NK-92 (cell line): ENCODE measurements around the gene DENND11.
"Not testable (repeated sequence)": the region's sequence is repeated elsewhere in the genome, so short reads cannot be mapped to it uniquely, and the experiment has no call there.

Experiments used
- DNase-seq: peaks from one replicate; lab custom pipeline; 2025; ENCODE audit not compliant: unreplicated experiment; lab: John Stamatoyannopoulos, UW

Gene DENND11

DNA sequence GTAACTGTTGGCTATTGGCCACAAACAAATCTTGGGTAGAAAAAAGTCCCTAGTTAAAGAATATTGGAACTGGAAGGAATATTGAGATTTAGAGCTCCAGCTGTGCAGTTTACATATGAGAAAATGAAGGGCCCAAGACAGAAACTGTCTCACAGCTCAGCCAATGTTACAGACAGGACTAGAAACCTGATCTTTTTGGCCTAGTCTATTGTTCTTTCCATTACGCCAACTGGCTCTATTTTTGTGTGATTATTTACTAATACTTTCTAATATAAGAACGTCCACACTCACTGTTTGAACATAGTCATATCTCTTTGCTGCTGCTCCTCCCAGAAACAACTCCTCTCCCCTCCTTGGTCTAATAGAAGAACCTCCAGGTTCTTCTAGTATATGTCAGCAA lies 7.4 kb upstream of the DENND11 start:
- DNase-seq: no peak

DNA sequence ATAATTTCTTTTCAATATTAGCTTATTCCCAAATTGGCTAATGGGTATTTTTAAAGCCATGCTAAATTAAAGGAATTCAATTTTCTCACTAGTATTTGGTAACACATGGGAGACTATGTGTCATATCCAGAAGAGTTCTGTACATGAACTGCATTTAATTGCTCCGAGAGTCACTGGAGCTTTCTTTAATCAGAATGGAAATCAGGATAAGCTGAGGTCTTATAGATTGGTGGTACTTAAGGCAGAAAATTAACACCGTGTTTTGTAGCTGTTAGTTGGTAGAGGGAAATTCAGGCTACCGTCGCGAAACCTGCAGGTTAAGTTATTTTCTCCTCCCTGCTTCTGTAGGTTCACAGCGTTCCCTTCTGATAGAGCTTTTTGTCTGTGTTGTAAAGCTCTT lies 6.4 kb upstream of the DENND11 start, which contains the start of gene WEE2:
Gene WEE2, plus strand, starts transcription at position 3 of the 400 bp plus-strand sequence. CDS start 406 bp downstream, outside the sequence.
- DNase-seq: no peak

DNA sequence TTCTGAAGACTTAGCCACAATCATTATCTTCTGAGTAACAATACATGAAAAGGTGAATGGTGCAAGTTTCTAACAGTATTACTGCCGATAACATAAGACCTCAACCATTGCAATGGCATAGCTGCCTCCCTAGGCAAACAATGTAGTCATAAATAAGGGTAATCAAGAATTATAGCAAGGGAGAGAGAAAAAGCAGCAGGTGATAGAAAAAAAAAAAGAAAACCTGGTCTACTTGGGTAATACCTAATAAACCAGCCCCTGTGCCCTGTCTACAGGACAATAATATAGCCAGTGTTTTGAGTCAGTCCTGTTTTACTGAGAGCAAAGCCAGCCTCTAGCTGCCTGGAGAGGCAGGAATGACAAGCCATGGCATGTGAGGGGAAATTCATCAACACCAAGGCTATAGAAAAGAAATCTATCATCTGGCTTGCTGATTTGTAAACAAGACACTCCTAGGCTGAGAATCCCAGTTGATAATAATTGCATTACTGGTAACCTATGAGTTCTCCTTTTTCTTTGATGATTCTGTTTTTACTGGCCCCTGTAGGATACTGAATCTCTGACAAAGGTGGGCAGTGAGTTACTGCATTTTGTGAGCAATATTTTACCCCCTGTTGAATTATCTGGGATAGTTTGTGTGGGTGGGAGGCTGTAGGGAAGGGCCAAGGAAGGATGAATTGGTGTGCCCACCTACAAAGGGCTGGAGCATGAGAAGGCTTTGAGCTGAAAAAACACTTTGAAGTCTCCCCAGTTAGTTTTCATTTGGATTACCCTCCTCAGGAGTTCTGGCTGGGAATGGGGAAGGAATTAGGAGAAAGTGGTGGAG lies 4.5 kb upstream of the DENND11 start:
- DNase-seq: no peak

DNA sequence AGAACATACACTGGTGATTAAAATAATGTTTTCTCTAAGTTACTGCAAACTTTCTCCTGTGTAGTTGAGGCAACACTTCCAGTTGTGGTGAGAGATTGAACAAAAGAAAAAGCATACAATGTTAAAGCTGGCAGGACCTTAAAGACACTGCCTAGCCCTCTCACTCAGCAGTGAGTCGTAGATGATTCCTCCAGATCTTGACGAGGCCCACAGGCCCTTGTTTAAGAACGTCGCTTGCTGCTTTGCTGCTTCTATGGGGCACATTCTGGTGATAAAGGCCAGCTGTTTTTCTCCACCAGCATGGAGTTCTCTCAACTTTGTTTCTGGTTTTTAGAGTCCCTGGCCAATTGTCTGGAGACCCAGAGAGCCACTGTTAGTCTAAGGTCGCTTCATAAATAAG lies 2.8 kb upstream of the DENND11 start:
- DNase-seq: no peak

DNA sequence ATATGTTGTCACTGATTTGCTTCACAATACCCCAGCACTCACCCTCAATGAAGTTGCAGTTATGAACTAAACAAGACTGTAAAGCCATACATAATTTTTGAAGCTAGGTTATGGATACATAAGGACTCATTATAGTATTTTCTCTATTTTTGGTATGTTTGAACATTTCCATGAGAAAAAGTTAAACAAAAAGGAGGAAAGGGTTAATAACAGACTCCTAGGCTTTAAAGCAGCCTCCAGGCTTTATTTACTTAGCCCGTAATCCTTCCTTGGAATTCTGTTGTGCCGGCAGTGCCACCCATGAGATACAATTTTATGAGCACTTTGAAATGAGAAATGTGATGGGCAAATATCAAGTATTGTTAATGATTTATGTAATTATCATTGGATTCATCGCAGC lies 2.1 kb upstream of the DENND11 start:
- DNase-seq: no peak

DNA sequence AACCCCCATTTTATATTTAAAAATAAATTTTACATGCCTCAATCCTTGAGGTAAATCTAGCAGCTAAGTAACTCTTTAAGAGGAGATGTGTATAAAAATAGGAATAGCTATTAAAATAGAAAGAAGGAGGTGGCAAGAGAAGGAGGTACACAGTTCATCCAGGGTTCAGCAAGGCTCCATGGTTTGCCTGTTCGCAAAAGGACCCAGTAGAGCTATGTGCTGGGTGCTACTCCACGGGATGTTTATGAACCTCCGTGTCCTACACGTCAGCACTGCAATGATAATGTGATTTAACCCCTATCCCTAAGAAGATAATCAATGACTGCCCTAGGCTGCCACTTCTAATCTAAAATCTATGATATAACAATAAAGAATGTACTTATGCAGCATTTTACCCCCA lies 926 bp upstream of the DENND11 start:
- no peak for DNase-seq

DNA sequence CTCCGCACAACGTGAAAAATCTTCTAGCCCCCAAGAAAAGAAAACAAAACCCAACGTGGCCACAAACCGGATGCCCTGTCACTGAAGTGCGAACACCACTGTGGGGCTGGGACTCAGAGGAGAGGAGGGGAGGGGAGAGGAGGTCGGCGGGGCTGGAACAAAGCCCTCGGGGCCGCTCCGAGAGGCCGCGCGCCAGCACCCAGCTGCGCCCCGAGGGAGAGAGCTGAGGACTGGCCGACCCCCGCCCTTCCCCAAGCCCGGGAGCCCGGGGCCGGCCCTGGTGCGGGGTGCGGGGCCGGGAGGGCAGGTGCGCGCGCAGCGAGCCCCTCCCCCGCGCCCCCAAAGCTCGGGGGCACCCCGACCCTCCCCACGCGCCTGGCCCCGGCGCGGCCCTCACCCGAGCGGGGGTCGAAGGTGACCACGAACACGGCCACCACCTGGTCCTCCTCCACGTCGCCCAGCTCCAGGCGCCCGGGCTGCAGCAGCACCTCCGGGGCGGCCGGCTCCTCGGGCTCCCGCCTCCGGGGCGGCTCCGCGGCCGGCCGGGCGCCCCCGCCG lies 398 bp downstream of the DENND11 start:
- DNase-seq: no peak

DNA sequence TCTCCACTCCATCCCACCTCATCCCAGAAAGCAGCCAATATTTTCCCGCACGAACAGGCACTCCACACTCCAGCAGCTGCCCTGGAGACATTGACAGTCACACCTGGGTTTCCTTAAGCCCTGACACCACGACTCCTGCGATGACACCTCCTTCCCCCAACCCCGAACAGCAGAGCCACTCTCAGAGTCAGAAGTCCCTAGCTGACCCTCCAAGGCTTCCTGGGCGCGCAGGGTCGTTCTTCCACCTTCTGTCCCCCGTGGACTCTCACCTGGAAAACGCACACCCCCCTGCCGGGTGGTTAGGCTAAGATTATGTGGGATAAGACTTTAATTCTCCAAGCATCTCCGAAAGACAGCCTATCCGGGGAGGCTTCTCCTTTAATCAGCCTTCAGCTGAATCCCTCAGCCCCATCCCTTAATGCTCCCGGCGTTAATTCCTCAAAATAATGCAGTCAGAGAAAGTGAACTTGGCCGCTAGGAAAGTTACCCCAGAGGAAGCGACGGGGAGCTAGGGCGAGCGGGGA lies 1.1 kb downstream of the DENND11 start:
- DNase-seq: no peak

DNA sequence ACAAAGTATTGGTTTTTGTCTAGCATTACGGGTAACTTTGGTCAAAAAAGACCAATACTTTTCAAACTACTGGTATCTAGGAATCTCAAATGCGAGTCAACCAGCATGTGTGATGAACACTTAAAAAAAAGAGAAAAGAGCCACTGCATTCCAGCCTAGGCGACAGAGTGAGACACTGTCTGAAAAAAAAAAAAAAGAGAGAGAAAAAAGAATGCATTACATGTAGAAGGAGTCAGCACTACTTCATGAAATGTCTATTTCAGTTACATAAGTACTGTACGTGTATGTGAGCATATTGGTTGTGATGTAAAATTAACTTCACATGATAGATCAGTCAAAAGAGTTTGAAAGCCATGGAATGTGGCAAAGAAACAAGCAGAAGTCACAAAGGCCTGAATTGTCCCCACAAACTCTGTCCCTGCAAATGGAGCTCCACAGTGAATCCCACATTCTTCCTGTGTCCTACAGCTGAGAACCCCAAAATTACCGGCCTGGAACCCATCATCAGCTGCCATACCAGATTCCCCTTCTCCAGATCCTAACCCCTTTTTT lies 1.6 kb downstream of the DENND11 start:
- no peak for DNase-seq

DNA sequence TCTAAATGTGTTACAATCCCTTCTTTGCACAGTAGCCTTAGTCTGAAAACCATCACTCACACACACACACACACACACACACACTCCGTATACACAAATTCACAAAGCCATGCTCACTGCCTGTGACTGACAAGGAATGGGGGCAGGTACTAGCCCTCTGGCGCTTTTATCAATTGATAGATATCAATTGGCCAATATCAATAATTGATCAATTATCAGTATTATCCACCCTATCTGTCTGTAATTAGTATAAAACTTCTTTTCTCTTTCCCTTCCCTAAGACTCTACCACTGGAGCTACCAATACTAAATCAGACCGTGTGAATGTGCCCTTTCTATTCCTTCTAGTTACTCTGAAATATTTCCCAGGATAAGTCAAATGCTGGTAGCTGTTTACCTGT lies 2.1 kb downstream of the DENND11 start:
- no peak for DNase-seq

DNA sequence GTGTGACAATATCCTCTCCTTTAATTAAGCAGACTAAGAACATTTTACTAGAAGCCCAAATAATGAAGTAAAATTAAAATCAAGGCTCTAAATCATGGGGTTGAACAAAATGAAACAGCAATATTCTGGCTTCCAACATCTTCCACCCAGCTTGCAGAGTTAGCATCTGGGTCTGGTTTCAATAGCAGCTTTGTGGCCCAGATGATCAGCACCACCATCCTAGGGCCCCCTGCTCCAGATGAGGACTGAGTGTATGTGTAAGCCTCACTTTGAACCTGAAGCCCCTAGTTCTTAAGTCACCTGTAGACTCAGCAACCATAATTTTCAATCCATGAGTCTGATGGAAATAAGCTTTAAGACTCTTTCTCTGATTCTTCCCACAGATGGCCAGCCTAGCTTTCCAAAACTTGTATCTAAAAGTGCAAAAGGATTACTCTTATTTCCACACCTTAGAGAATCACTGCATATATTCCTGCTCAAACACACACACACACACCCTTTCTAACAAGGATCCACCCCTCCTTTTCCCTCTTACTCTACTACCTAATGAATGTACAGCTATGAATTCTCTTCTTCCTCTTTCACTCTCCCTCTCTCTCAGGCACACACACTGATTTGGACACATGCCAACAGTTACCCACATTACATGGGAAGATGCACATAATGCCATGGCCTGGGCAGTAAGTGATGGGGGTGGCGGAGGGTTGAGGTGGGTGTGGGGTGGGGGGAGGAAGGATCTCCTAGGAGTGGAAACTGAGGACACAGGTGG lies 3.5 kb downstream of the DENND11 start:
- no peak for DNase-seq

DNA sequence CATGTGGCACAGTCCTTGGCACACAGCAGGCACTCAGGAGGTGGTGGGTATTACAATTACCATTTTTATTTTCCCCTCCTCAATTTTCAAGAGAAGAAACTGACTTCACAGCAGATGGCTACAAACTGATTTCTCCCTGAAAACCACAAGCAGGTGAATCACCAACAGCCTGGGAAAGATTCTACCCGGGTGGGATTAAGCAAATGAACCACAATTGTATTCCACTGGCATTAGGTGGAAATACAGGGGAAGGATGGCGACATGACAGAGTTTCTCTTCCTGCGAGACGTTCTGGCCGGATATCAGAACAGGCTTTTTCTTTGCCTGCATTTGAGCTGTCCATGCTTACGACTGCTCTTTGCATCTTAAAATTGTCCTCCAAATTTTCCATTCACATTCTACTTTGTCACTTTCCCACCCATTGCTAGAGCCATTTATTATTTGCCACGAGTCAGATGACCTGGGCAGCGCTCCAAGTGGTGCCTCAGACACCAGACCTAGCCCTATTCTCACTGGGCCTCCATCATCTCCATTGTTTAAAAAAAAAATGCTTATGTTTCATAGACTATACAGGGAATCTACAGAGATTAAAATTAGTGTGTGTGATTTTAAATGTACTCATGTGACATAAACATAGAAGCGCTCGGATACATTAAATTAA lies 4.6 kb downstream of the DENND11 start:
- no peak for DNase-seq

DNA sequence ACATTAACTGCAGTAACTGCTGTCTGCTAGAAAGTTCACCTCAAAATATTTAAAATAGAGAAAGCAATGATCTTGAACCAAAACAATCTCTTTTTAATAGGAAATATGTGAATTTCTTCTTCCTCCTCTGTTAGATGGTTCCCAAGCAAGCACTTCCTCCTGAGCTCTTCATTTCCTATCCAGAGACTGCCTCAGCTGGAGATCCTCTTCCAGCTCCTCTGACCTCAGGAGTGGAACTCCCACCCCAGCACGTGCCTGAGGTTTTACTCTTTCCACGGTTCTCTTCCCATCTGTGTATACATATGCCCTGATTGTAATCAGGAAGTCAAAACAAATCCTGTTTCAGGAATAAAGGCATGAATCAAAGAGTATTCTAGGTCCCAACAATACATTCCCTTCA lies 5.6 kb downstream of the DENND11 start:
- DNase-seq: no peak

DNA sequence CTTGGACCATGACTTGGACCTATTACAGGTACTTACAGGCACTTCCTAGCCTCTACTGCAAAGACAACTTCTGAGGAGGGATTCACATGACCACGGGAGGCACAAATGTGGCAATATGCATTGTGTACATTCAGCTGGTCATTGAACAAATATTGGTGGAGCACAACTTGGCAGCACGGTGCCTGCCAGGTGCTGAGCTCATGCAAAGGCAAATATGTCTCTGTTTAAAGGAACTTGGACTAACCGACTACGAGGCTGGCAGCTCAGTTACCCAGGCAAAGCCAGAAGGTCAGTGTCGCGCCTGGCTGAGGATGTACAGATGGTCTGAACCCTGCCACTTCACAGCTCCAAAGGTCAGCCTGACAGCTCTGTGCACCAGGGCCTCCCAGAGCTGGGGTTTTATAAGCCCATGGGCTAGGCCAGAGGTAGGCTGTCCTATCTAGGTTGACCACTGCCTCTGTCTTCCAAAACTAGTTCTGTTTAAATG lies 6.1 kb downstream of the DENND11 start:
- no peak for DNase-seq

DNA sequence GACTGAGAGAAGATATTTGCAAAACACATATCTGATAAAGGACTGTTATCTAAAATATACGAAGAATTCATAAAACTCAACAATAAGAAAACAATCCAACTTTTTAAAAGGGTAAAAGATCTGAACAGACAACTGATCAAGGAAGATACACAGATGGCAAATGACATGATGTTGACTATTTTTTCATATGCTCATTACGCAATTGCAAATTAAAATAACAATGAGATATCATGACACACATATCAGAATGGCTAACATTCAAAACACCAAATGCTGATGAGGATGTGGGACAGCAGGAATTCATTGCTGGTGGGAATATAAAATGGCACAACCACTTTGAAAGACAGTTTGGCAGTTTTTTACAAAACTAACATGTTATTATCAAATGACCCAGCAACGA lies 8.9 kb downstream of the DENND11 start:
- DNase-seq: no peak

DNA sequence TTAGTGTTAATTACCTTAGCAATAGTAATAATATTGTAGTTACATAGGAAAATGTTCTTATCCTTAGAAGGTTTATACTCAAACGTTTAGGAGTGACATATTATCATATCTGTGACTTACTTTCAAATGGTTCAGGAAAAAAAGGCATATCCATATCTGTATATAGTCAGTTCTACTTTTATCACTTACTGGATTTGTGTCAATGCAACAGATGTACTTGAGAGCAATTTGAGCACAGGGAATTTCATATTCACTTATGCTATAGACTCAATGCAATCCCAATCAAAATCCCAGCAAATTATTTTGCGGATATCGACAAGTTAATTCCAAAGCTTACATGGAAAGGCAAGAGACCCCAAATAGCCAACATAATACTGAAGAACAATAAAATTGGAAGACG lies 10.0 kb downstream of the DENND11 start:
- DNase-seq: no peak

DNA sequence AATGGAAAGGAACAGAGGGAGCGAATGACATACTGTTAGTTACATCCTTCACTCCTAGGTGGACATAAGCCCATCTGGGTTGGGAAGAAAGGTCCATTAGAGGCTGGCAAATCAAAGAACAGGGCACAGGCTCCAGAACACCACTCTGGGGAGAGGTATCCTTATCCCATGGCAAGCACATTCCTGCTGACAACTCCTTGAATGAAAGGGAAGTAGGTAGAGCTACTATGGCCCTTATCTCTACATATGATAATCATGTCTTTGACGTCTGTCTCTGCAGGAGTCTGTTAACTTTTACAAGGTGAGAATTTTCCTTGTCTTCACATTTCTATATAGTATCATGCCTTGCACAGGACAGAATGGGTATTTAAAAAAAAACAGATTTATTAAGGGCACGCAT lies 10.4 kb downstream of the DENND11 start:
- no peak for DNase-seq

DNA sequence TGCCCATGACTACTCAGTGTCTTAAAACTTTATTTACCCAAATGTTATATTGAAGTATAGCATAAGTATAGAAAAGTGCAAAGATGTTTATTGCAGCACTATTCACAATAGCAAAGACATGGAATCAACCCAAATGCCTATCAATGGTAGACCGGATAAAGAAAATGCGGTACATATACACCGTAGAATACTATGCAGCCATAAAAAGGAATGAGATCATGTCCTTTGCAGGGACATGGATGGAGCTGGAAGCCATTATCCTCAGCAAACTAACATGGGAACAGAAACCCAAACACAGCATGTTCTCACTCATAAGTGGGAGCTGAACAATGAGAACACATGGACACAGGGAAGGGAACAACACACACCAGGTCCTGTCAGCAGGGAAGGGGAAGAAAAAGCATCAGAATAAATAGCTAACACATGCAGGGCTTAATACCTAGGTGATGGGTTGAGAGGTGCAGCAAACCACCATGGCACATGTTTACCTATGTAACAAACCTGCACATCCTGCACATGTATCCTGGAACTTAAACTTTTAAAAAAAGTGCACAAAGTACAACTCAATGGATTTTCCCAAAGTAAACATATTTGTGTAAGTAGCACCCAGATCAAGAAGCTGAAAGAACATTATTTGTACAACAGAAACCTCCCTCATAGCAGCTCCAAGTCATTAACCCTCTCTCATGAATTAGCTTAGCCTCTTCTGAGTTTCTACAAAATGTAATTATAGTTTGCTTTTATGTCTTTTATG lies 12.7 kb downstream of the DENND11 start:
- not testable (repeated sequence) for DNase-seq

DNA sequence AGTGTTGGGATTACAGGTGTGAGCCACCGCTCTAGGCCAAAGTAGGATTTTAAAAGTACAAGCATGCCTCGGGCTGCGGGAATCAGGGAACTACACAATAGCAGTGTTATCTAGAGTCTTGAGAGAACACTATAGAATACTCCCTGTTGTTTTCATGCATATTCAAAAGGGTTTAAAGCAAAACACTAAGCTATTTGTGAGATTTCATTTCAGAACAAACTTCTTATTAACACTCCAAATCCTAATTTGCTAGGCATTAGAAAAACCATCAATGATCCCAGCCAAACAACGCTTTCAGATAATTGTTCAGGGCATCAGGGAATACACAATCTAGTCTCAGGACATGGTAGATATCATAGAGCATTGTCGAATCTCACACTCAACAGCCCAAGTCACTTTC lies 13.9 kb downstream of the DENND11 start:
- no peak for DNase-seq

DNA sequence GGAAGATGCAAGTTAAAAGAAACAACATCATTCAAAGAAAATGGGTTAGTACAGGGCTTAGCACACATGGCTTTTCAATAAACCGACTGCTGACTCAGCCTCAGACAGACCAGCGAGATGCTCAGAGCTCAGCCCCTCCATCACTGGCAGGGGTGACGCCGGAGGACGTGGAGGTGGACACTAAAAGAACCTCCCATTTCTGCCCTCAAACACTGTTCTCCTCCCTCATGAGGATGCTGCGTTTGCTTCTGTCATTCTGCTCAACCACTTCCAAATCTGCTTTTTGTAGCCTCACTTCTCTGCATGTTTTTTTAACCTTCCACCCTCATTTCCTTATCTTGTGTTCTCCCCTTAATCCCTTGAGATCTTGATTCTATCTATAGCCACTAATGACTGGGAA lies 15.3 kb downstream of the DENND11 start:
- DNase-seq: no peak
